PC-3 (cell line): ENCODE results near the gene ZNF800.

ENCODE experiments used
- CTCF ChIP-seq: fragments of 300-600 bp; sonication (generic); conservative IDR thresholded peaks from 2 replicates; pipeline ENCODE4 v1.5.1; 2017; ENCODE audit warnings: antibody characterized with exemption, low read depth, mild to moderate bottlenecking, low read length
- EZH2 ChIP-seq: fragments of 300-600 bp; sonication (generic); IDR thresholded peaks from one replicate; pipeline ENCODE4 v1.6.1; 2017; ENCODE audit warnings: antibody characterized with exemption, mild to moderate bottlenecking, low read length; ENCODE audit not compliant: unreplicated experiment

GRCh38 chr7:127390186-127390816 is 2.2 kb downstream of the ZNF800 start:
- no peak for TF ChIP-seq EZH2
- no peak for TF ChIP-seq CTCF
